Transverse colon (tissue), 4 donors: ENCODE data around the gene CACNA1I. TPM values are rescaled to one million over a fixed set of nuclear protein-coding genes. Genes with fewer than 3 reads are reported as not detected.

Source experiments
- DNase-seq: peaks from one replicate; pipeline ENCODE4 v3.0.0-alpha.2; 2019
- H3K27ac ChIP-seq, 4 donors: fragments of 200-600 bp; sonication (generic); 2 replicates each; pipeline ENCODE4 v1.5.1; 2016 to 2018; ENCODE audit warnings: inconsistent platforms in 4 of 4
- H3K27me3 ChIP-seq: fragments of 200-600 bp; sonication (generic); 2 replicates; pipeline ENCODE4 v1.5.1; 2017; ENCODE audit warnings: inconsistent platforms
- H3K36me3 ChIP-seq, 4 donors: fragments of 200-600 bp; sonication (generic); 2 replicates each; pipeline ENCODE4 v1.5.1; 2017 to 2019; ENCODE audit warnings: inconsistent platforms in 4 of 4
- H3K4me1 ChIP-seq, 4 donors: fragments of 200-600 bp; sonication (generic); 2 replicates each; pipeline ENCODE4 v1.5.1; 2017 to 2020; ENCODE audit warnings: inconsistent platforms in 4 of 4
- H3K4me3 ChIP-seq, 4 donors: fragments of 200-600 bp; sonication (generic); 1 replicate in 1 of 4; 2 replicates in 3 of 4; pipeline versions ENCODE4 v1.5.1 to v1.6.1; 2017 to 2019; ENCODE audit warnings: inconsistent platforms in 4 of 4
- H3K9me3 ChIP-seq, 2 donors: fragments of 200-600 bp; sonication (generic); 2 replicates each; pipeline ENCODE4 v1.5.1; 2017 to 2019; ENCODE audit warnings: inconsistent platforms in 2 of 2
- EP300 ChIP-seq: sonication (generic); formaldehyde crosslinking; IDR thresholded peaks from one replicate; pipeline ENCODE4 v1.6.1; 2017; ENCODE audit warnings: antibody characterized with exemption, low read depth
- POLR2A ChIP-seq: fragments of 450-650 bp; IDR thresholded peaks from one replicate; pipeline ENCODE4 v1.6.1; 2016; ENCODE audit warnings: antibody characterized with exemption, mild to moderate bottlenecking, moderate library complexity
- POLR2AphosphoS5 ChIP-seq, 3 donors: sonication (generic); formaldehyde crosslinking; IDR thresholded peaks; one replicate each; pipeline ENCODE4 v1.6.1; 2016; ENCODE audit warnings: antibody characterized with exemption in 3 of 3
- WGBS, 2 donors: methylation state at CpG; one replicate each; pipeline ENCODE4 v1.1.5; 2018; ENCODE audit warnings: low coverage in 1 of 2; 5-methylcytosine and 5-hydroxymethylcytosine counted together
- in situ Hi-C, 4 donors: fragments of 200-750 bp; cut with MboI; loops; one replicate each; pipeline versions ENCODE4 v1.15.0 to v1.15.1; 2017; ENCODE audit warnings: low sequenced_read_pairs in 3 of 4, low pct_ligation_motif_present in 1 of 4, low pct_unique_long_range_greater_than_20kb in 1 of 4
- intact Hi-C: fragments of 100-400 bp; cut with DNase I; formaldehyde crosslinking; loops from one replicate; pipeline ENCODE4 v1.15.1; 2023; ENCODE audit warnings: low total_unique reads
- total RNA-seq, 4 donors: library from RNA; depleted of rRNA; stranded (reverse); fragments of >200 nt; gene quantifications; one replicate each; pipeline ENCODE4 v1.1.0, GENCODE V29; 2016
- TF ChIP-seq, protein P1 (sequence below), 5 experiments: fragments of 200-600 bp in 3 of 5; fragments of 450-650 bp in 2 of 5; sonication (generic) in 3 of 5; IDR thresholded peaks; 1 replicate in 2 of 5; 2 replicates in 3 of 5; pipeline ENCODE4 v1.5.1; 2016 to 2017; ENCODE audit warnings: antibody characterized with exemption in 5 of 5, inconsistent platforms in 3 of 5, mild to moderate bottlenecking in 2 of 5, moderate library complexity in 1 of 5

CACNA1I gene
- total RNA-seq, 4 donors from 2014 or later: 0.14 to 1.1 (median 0.66) TPM

DNA sequence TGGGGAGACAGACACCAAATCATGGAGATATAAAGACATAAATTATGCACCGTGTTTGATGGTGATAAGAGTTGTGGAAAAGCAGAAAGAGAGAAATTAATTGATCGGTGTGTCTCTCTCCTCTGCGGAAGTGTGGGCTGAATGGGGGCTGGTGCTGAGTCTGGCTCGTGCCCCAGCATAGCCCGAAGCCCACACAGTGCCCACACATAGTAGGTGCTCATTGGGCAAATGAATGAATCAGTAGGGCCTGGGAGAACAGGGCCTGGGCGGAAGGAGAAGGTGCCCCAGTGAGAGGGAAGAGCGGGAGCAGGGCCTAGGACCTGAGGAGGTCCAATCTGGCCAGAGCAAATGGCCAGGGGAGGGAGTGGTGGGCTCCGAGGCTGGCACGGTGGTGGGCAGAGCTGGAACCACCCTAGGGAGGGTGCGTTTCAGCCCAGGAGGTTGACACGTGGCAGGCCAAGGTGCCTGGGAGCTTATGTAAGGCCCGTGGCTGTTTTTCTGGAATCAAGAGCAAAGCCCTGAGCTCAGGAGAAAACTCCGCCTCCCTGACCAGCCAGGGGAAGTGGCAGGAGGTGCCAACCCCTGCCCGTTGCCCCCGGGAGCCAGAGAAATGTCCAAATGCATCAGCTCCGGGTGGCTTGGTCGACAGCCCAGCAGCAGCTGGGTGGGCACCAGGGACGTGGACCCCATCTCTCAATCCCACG is 2.1 kb upstream of the CACNA1I start:
- in situ Hi-C loops: no loop called here
- intact Hi-C loops: no loop called here
- Histone ChIP-seq H3K27ac (no peak overlapping the region), H3K27me3 (no peaks in the 10 kb centered on the region), H3K36me3 (no peaks in the 10 kb centered on the region), H3K4me3 (no peak overlapping the region), H3K4me1 (no peaks in the 10 kb centered on the region), H3K9me3 (no peaks in the 10 kb centered on the region)
- TF ChIP-seq POLR2A (no peak), POLR2AphosphoS5 (IDR thresholded peaks at IDR 0.05) (no peak), EP300 (no peak)
- TF ChIP-seq, protein P1, sequence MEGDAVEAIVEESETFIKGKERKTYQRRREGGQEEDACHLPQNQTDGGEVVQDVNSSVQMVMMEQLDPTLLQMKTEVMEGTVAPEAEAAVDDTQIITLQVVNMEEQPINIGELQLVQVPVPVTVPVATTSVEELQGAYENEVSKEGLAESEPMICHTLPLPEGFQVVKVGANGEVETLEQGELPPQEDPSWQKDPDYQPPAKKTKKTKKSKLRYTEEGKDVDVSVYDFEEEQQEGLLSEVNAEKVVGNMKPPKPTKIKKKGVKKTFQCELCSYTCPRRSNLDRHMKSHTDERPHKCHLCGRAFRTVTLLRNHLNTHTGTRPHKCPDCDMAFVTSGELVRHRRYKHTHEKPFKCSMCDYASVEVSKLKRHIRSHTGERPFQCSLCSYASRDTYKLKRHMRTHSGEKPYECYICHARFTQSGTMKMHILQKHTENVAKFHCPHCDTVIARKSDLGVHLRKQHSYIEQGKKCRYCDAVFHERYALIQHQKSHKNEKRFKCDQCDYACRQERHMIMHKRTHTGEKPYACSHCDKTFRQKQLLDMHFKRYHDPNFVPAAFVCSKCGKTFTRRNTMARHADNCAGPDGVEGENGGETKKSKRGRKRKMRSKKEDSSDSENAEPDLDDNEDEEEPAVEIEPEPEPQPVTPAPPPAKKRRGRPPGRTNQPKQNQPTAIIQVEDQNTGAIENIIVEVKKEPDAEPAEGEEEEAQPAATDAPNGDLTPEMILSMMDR (IDR thresholded peaks at IDR 0.05): no peak
- DNase-seq: no peak
- 73 to 81% methylated on average over 6 to 19 of the region's 19 CpGs for WGBS, 2 donors

DNA sequence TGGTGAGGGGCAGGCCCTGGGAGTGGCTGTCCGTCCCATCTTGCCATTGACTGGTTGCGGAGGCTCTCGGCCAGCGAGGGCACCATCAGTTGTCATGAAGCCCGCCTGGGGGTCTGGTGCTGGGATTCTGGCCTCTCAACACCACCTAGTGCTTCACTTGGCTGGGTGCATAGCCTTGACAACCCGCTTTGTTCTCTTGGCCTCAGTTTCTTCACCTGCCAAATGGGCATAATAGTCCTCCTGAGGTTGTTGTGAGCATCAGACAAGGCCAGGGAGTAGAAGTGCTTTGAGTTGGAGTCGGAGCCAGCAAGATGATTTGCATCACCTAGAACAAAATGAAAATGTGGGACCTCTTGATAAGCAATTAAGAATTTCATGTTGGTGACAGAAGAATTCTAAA is 1.5 kb upstream of the CACNA1I start:
- TF ChIP-seq, protein P1 (IDR thresholded peaks at IDR 0.05): no peak
- no peak for TF ChIP-seq POLR2A
- TF ChIP-seq POLR2AphosphoS5 (IDR thresholded peaks at IDR 0.05): no peak
- TF ChIP-seq EP300: no peak
- in situ Hi-C loops (no loop called here), intact Hi-C loops (no loop called here)
- Histone ChIP-seq H3K4me1 (no peaks in the 10 kb centered on the region), H3K27ac (no peak overlapping the region), H3K27me3 (no peaks in the 10 kb centered on the region), H3K9me3 (no peaks in the 10 kb centered on the region), H3K36me3 (no peaks in the 10 kb centered on the region), H3K4me3 (no peak overlapping the region)
- 92 to 100% methylated on average over 3 to 7 of the region's 7 CpGs for WGBS, 2 donors
- DNase-seq: no peak

DNA sequence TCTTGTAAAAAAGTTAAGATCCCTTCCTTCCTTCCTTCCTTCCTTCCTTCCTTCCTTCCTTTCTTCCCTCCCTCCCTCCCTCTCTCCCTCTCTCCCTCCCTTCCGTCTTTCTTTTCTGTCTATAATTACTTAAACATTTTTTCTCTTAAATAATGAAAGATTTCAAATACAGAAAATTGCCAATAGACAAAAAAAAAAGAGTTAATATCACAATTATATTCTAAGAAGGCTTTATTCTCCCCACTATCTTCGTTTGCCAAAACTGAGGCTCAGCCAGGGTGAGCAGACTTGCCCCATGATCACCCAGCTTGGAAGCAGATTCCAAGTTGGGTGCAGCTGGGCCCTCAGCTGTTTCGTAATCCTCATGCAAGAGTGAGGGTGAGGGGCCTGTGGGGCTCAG is 327 bp upstream of the CACNA1I start:
- Histone ChIP-seq H3K9me3 (no peaks in the 10 kb centered on the region), H3K27ac (no peak overlapping the region), H3K4me1 (no peaks in the 10 kb centered on the region), H3K27me3 (no peaks in the 10 kb centered on the region), H3K4me3 (no peak overlapping the region), H3K36me3 (no peaks in the 10 kb centered on the region)
- no peak for TF ChIP-seq EP300
- TF ChIP-seq, protein P1 (IDR thresholded peaks at IDR 0.05): no peak
- no peak for TF ChIP-seq POLR2AphosphoS5 (IDR thresholded peaks at IDR 0.05)
- TF ChIP-seq POLR2A: no peak
- DNase-seq: no peak
- intact Hi-C loops (no loop called here), in situ Hi-C loops (no loop called here)
- WGBS, 2 donors: 78 to 100% methylated on average over 1 to 3 of the region's 3 CpGs

DNA sequence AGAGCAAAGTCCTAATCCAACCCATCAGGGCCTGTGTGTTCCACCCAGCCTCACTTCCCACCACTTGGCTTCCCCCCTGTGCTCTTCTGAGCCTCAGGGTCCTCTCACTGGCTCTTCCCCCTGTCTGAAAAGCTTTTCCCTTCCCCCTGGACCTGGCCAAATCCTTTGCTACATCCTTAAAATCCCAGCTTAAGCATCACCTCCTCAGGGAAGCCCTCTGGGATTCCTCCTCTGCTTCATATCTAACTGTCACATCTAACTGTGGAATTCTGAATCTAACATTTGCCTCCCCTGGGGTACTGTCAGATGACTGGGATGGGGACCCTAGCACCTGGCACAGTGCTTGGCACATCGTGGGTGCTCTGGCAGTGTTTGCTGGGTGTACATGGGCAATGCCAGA is 985 bp downstream of the CACNA1I start:
- Histone ChIP-seq H3K4me3 (no peak overlapping the region), H3K27ac (no peak overlapping the region), H3K27me3 (peaks cover 3% of the 10 kb centered on the region), H3K4me1 (no peaks in the 10 kb centered on the region), H3K9me3 (no peaks in the 10 kb centered on the region), H3K36me3 (no peaks in the 10 kb centered on the region)
- no peak for DNase-seq
- in situ Hi-C loops (no loop called here), intact Hi-C loops (no loop called here)
- TF ChIP-seq, protein P1 (IDR thresholded peaks at IDR 0.05): no peak
- TF ChIP-seq POLR2AphosphoS5 (IDR thresholded peaks at IDR 0.05): no peak
- WGBS, 2 donors: 86% methylated on average over 1 of the region's 1 CpG; no CpG with 5 or more reads in 1 of the 2 donors
